Peyer's patch (tissue), 4 donors: ENCODE results near the gene AKNA.

Experiments
- CTCF ChIP-seq, 6 experiments: fragments of 450-650 bp in 4 of 6; fragments of 200-600 bp in 2 of 6; sonication (generic) in 1 of 6; IDR thresholded peaks; one replicate each; pipeline ENCODE4 v1.5.1; 2017 to 2019; ENCODE audit warnings: antibody characterized with exemption in 6 of 6, mild to moderate bottlenecking in 3 of 6, moderate library complexity in 1 of 6
- POLR2A ChIP-seq, 2 donors: fragments of 450-650 bp; IDR thresholded peaks; one replicate each; pipeline ENCODE4 v1.5.1; 2017; ENCODE audit warnings: antibody characterized with exemption in 2 of 2, mild to moderate bottlenecking in 2 of 2, moderate library complexity in 2 of 2

GRCh38 chr9:114416290-114416689 lies 28.5 kb upstream of the AKNA start:
- TF ChIP-seq CTCF (IDR thresholded peaks at IDR 0.05) (no peak), POLR2A (IDR thresholded peaks at IDR 0.05) (no peak)
